Endothelial cell of umbilical vein (primary cell): ENCODE results near the gene MNS1. TPM values are rescaled to one million over a fixed set of nuclear protein-coding genes. Genes with fewer than 3 reads are reported as not detected.

Experiments used
- Bru-seq: library from RNA; stranded (reverse); fragments of 400-500 nt; gene quantifications from one replicate; lab custom pipeline; 2021; lab: Mats Ljungman, UMichigan
- BruChase-seq, 2 experiments: library from RNA; stranded (reverse); fragments of 400-500 nt; gene quantifications; one replicate each; lab custom pipeline; 2021; lab: Mats Ljungman, UMichigan
- BruUV-seq: library from RNA; stranded (reverse); fragments of 400-500 nt; replicated peaks from 2 replicates; lab custom pipeline; 2021; lab: Mats Ljungman, UMichigan
- CTCF ChIA-PET: fragments of 300-600, 350-600 bp; sonication (Branson Sonifier 250); formaldehyde crosslinking; loops from one replicate; lab custom pipeline; 2021; ENCODE audit warnings: antibody characterized with exemption, inconsistent platforms; lab: Charles Lee
- POLR2A ChIA-PET: fragments of 300-600, 350-600 bp; sonication (Branson Sonifier 250); formaldehyde crosslinking; loops from one replicate; lab custom pipeline; 2021; ENCODE audit warnings: antibody characterized with exemption, inconsistent platforms; lab: Charles Lee
- DNase-seq: peaks from one replicate; pipeline ENCODE4 v3.0.0-alpha.2; 2011; ENCODE audit warnings: low read depth, low spot score
- FAIRE-seq: peaks from 2 replicates; lab custom pipeline; 2011; peaks lifted over from hg19 to GRCh38; lab: Jason Lieb, UNC
- H2AFZ ChIP-seq: 2 replicates; pipeline ENCODE4 v1.6.0; 2012; ENCODE audit warnings: low read depth, low read length, control low read depth, inconsistent platforms
- H3K27ac ChIP-seq: 2 replicates; pipeline ENCODE4 v1.5.1; 2011; ENCODE audit warnings: low read depth, mild to moderate bottlenecking, control low read depth, low read length, moderate library complexity; ENCODE audit not compliant: insufficient read depth
- H3K27me3 ChIP-seq, 2 experiments: 2 replicates each; pipeline versions ENCODE4 v1.6.0 to v1.6.1; 2011; ENCODE audit warnings: low read length in 2 of 2, mixed read lengths in 1 of 2; ENCODE audit not compliant: control insufficient read depth in 2 of 2, insufficient read depth in 2 of 2
- H3K36me3 ChIP-seq, 2 experiments: 2 replicates in 1 of 2; 3 replicates in 1 of 2; pipeline ENCODE4 v1.5.1; 2011; ENCODE audit warnings: low read length in 2 of 2, mild to moderate bottlenecking in 1 of 2, moderate library complexity in 1 of 2; ENCODE audit not compliant: control insufficient read depth in 2 of 2, insufficient read depth in 2 of 2; ENCODE audit errors: extremely low read depth in 1 of 2
- H3K4me1 ChIP-seq: 3 replicates; pipeline ENCODE4 v1.5.1; 2011; ENCODE audit warnings: mild to moderate bottlenecking, low read length; ENCODE audit not compliant: control insufficient read depth, insufficient read depth; ENCODE audit errors: extremely low read depth
- H3K4me2 ChIP-seq: 2 replicates; pipeline ENCODE4 v1.6.1; 2011; ENCODE audit warnings: low read length, control low read depth, mixed read lengths; ENCODE audit not compliant: insufficient read depth
- H3K4me3 ChIP-seq, 3 experiments: fragments of 200-600 bp in 1 of 3; sonication (generic), shearing (Covaris generic) in 1 of 3; replicated peaks in 1 of 3; 2 replicates each; pipeline ENCODE4 v1.5.1; 2011 to 2016; ENCODE audit warnings: control low read depth in 3 of 3, low read length in 3 of 3, mild to moderate bottlenecking in 2 of 3, inconsistent platforms in 1 of 3, low read depth in 1 of 3, moderate library complexity in 1 of 3; ENCODE audit not compliant: insufficient read depth in 1 of 3
- H3K79me2 ChIP-seq: 2 replicates; pipeline ENCODE4 v1.6.0; 2012; ENCODE audit warnings: low read length, inconsistent platforms; ENCODE audit not compliant: control insufficient read depth, insufficient read depth
- H3K9ac ChIP-seq: replicated peaks from 2 replicates; pipeline ENCODE3; 2011; ENCODE audit warnings: low read length, control low read depth; ENCODE audit not compliant: insufficient read depth; ENCODE audit errors: extremely low read depth
- H3K9me1 ChIP-seq: replicated peaks from 3 replicates; pipeline ENCODE4 v1.6.0; 2011; ENCODE audit warnings: mild to moderate bottlenecking, low read length; ENCODE audit not compliant: control insufficient read depth, insufficient read depth; ENCODE audit errors: extremely low read depth
- H3K9me3 ChIP-seq: replicated peaks from 2 replicates; pipeline ENCODE4 v1.5.1; 2012; ENCODE audit warnings: low read length, inconsistent platforms; ENCODE audit not compliant: control insufficient read depth, insufficient read depth
- H4K20me1 ChIP-seq: replicated peaks from 2 replicates; pipeline ENCODE3; 2011; ENCODE audit warnings: mild to moderate bottlenecking, low read length; ENCODE audit not compliant: control insufficient read depth, insufficient read depth; ENCODE audit errors: extremely low read depth
- JUN ChIP-seq: IDR thresholded peaks from 2 replicates; pipeline ENCODE4 v1.6.1; 2011; ENCODE audit warnings: borderline replicate concordance, low read depth; ENCODE audit not compliant: insufficient read length, insufficient read depth
- MAX ChIP-seq: IDR thresholded peaks from 2 replicates; pipeline ENCODE4 v1.6.1; 2011; ENCODE audit not compliant: insufficient read depth, insufficient read length
- MYC ChIP-seq: IDR thresholded peaks from one replicate; pipeline ENCODE4 v1.6.1; 2011; ENCODE audit warnings: mild to moderate bottlenecking, low read depth, low read length
- dilution Hi-C: fragments of 300-500 bp; cut with MboI; formaldehyde crosslinking; loops from one replicate; pipeline ENCODE4 v1.15.0; 2019; ENCODE audit warnings: low sequenced_read_pairs; ENCODE audit not compliant: extremely low pct_ligation_motif_present
- intact Hi-C: fragments of 100-400 bp; cut with micrococcal nuclease; formaldehyde crosslinking; loops from one replicate; pipeline ENCODE4 v1.10.0; 2022
- long read RNA-seq: library from polyadenylated mRNA; stranded (forward); transcript quantifications from one replicate; pipeline ENCODE4 v2.0.0, GENCODE V29; 2021
- polyA minus RNA-seq, 3 experiments: library from RNA; depleted of rRNA, polyadenylated mRNA; stranded (reverse); fragments of >200 nt; gene quantifications; 1 replicate in 1 of 3; 2 replicates in 2 of 3; pipeline ENCODE4 v1.2.3, GENCODE V29; 2011
- polyA plus RNA-seq, 4 experiments: library from polyadenylated mRNA; depleted of rRNA in 3 of 4; stranded (reverse) in 3 of 4; unstranded in 1 of 4; fragments of >200 nt; gene quantifications; 2 replicates each; pipeline versions ENCODE4 v1.2.1 to v1.2.3, GENCODE V29; 2011 to 2012; ENCODE audit warnings: missing spikeins in 1 of 4
- total RNA-seq: library from RNA; stranded (reverse); gene quantifications from 2 replicates; pipeline ENCODE4 v1.2.3, GENCODE V29; 2021
- TF ChIP-seq, protein P1 (sequence below), 2 donors: IDR thresholded peaks; 1 replicate in 1 of 2; 2 replicates in 1 of 2; pipeline ENCODE4 v1.5.1; 2011; ENCODE audit warnings: low read length in 2 of 2, mild to moderate bottlenecking in 2 of 2, moderate library complexity in 2 of 2, control low read depth in 1 of 2, inconsistent platforms in 1 of 2, low read depth in 1 of 2; ENCODE audit not compliant: insufficient read depth in 1 of 2; ENCODE audit errors: extremely low read depth in 1 of 2

The MNS1 gene
- total RNA-seq (2.3 and 2.6 TPM in 2 replicates), polyA plus RNA-seq (0.11 and 0.25 TPM in 2 replicates), polyA minus RNA-seq (0.08 TPM in 1 of 2 replicates, not detected in the other), Bru-seq, nascent RNA (percentile 44 among the genes with signal in this experiment), BruChase-seq, experiment 1, labeled RNA remaining after a 6-hour chase (percentile 30 among the genes with signal in this experiment), BruChase-seq, experiment 2, labeled RNA remaining after a 2-hour chase (percentile 29 among the genes with signal in this experiment)
- polyA plus RNA-seq (2011; cell fraction: cytosol; rRNA removed): 0.59 and 0.68 TPM in 2 replicates
- polyA plus RNA-seq (2011; cell fraction: nucleus; rRNA removed): 0.69 and 1.0 TPM in 2 replicates
- polyA plus RNA-seq (2012): 0.71 and 1.8 TPM in 2 replicates
- polyA minus RNA-seq (2011; cell fraction: cytosol; rRNA and poly(A)+ RNA removed): not detected
- 0.82 and 1.4 TPM in 2 replicates for polyA minus RNA-seq (2011; cell fraction: nucleus; rRNA and poly(A)+ RNA removed)
- long read RNA-seq, partial matches to known transcripts: 0 of 6 reads
- long read RNA-seq, other reads (novel, unspliced or antisense): 2 of 6 reads

DNA sequence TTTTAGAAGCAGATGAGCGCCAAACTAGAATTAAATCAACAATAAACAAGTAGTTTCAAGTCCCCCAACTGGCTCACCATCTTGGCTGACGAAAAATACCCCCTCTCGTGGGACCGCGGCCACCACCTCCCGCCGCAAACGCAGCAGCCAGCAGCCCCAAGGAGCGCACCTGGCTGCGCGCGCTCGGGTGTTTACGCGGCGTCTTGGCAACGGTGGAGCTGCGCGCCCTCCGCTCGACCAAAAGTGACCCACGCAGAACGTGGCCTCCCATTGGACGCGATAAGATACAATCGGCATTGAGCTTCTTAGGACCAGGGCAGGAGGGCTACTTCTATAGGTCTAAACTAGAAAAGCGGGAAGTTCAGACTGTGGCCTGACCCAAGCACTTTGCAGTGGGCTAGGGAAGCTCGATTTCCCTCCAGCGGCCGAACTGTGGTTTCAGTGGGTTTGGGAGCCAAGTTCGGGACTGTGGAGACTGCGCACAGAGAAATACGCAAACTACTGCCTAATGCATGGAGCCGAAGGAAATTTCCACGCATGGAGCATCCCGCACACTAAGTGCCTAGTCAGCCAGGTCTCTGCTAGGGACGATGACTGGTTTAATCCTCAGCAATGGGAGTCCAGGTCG is at the start of gene MNS1:
Gene MNS1 (minus strand): TSS at position 245 of the 628 bp plus-strand sequence. CDS start 165 bp downstream, at position 80.
- Histone ChIP-seq H3K9ac (peak within 1 kb of the TSS; percentile 70), H3K27ac (no peak within 1 kb of the TSS), H3K4me2 (peak within 1 kb of the TSS; percentile 94), H2AFZ (peak within 1 kb of the TSS; percentile 42), H3K9me1 (no peaks in the 10 kb centered on the region), H3K36me3 (no peaks in the 10 kb centered on the region), H3K4me3 (peak within 1 kb of the TSS; percentile 41 to 77 (median 64)), H3K27me3 (peaks cover 2 to 10% of the 10 kb centered on the region in 2 experiments), H3K9me3 (no peaks in the 10 kb centered on the region), H3K4me1 (peaks cover 3% of the 10 kb centered on the region), H3K79me2 (no peaks in the 10 kb centered on the region), H4K20me1 (no peaks in the 10 kb centered on the region)
- DNase-seq: peak; percentile 98
- intact Hi-C loops (no loop called here), dilution Hi-C loops (no loop called here)
- peak; percentile 25 for TF ChIP-seq MAX
- no peak for TF ChIP-seq MYC
- peak; percentile 91 for FAIRE-seq
- ChIA-PET CTCF (interaction anchor here (0.6 to 1.1 kb wide), 4 partner anchors 10 to 649 kb away, joined by 3 to 7 read pairs (median 4); no protein-coding TSS in a partner anchor), POLR2A (no interaction called here)
- BruUV-seq: no TSS peak

GRCh38 chr15:56496635-56497034 is 31.7 kb upstream of the MNS1 start:
- Histone ChIP-seq H3K27ac (no peak overlapping the region), H3K4me2 (no peak overlapping the region), H3K4me1 (no peaks in the 10 kb centered on the region), H3K79me2 (no peaks in the 10 kb centered on the region), H3K9me1 (no peaks in the 10 kb centered on the region), H3K27me3 (peaks cover 7 to 19% of the 10 kb centered on the region in 2 experiments), H3K9ac (no peak overlapping the region), H3K9me3 (no peaks in the 10 kb centered on the region), H2AFZ (peak overlapping the region; percentile 3), H3K36me3 (no peaks in the 10 kb centered on the region), H4K20me1 (no peaks in the 10 kb centered on the region), H3K4me3 (no peak overlapping the region)
- FAIRE-seq: peak; percentile 55
- dilution Hi-C loops (no loop called here), intact Hi-C loops (loop anchor here (1.0 to 10.0 kb wide), 8 partner anchors 236 to 1046 kb away; partner anchors contain the start of genes TCF12 and ZNF280D)
- TF ChIP-seq JUN: no peak
- TF ChIP-seq, protein P1, sequence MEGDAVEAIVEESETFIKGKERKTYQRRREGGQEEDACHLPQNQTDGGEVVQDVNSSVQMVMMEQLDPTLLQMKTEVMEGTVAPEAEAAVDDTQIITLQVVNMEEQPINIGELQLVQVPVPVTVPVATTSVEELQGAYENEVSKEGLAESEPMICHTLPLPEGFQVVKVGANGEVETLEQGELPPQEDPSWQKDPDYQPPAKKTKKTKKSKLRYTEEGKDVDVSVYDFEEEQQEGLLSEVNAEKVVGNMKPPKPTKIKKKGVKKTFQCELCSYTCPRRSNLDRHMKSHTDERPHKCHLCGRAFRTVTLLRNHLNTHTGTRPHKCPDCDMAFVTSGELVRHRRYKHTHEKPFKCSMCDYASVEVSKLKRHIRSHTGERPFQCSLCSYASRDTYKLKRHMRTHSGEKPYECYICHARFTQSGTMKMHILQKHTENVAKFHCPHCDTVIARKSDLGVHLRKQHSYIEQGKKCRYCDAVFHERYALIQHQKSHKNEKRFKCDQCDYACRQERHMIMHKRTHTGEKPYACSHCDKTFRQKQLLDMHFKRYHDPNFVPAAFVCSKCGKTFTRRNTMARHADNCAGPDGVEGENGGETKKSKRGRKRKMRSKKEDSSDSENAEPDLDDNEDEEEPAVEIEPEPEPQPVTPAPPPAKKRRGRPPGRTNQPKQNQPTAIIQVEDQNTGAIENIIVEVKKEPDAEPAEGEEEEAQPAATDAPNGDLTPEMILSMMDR (IDR thresholded peaks at IDR 0.05; ENCODE audit: extremely low read depth in 1 of 2, insufficient read depth in 1 of 2, low read depth in 1 of 2, low read length in 2 of 2): peak; percentile 43 to 47
- peak; percentile 78 for DNase-seq
- ChIA-PET CTCF (interaction anchor here (0.6 to 3.4 kb wide), 61 partner anchors 11 to 1045 kb away, joined by 3 to 89 read pairs (median 4); partner anchors contain the start of genes TCF12 and ZNF280D), POLR2A (interaction anchor here (0.6 kb wide), 1 partner anchor 129 kb away, joined by 4 read pairs; no protein-coding TSS in a partner anchor)
- BruUV-seq: no TSS peak
